H9 (cell line): Measurements from ENCODE around the gene CDADC1. TPM values are rescaled to one million over a fixed set of nuclear protein-coding genes. Genes with fewer than 3 reads are reported as not detected.

ENCODE experiments used
- DNase-seq: peaks from one replicate; pipeline ENCODE4 v3.0.0-alpha.2; 2017
- H2AFZ ChIP-seq: one replicate; pipeline ENCODE4 v1.6.1; 2013; ENCODE audit warnings: mild to moderate bottlenecking, low read length, control low read depth, moderate library complexity
- H2AK5ac ChIP-seq: 2 replicates; pipeline ENCODE4 v1.6.1; 2013; ENCODE audit warnings: low read length, control low read depth, mixed read lengths; ENCODE audit not compliant: insufficient read length
- H2BK120ac ChIP-seq: one replicate; pipeline ENCODE4 v1.6.1; 2013; ENCODE audit warnings: low read depth, mild to moderate bottlenecking, low read length, control low read depth, inconsistent platforms; ENCODE audit not compliant: poor library complexity, severe bottlenecking
- H2BK12ac ChIP-seq: 2 replicates; pipeline ENCODE4 v1.6.1; 2013; ENCODE audit warnings: low read length, control low read depth, mixed read lengths, low read depth; ENCODE audit not compliant: insufficient read length
- H2BK15ac ChIP-seq: 2 replicates; pipeline ENCODE4 v1.6.1; 2013; ENCODE audit warnings: low read depth, low read length, control low read depth
- H2BK20ac ChIP-seq: one replicate; pipeline ENCODE4 v1.6.1; 2013; ENCODE audit warnings: low read depth, mild to moderate bottlenecking, low read length, control low read depth, inconsistent platforms; ENCODE audit not compliant: poor library complexity, severe bottlenecking
- H2BK5ac ChIP-seq: 2 replicates; pipeline ENCODE4 v1.6.1; 2013; ENCODE audit warnings: low read length, control low read depth, mixed read lengths; ENCODE audit not compliant: insufficient read length
- H3K14ac ChIP-seq: 2 replicates; pipeline ENCODE4 v1.6.1; 2013; ENCODE audit warnings: low read length, control low read depth; ENCODE audit not compliant: insufficient read depth
- H3K18ac ChIP-seq: 2 replicates; pipeline ENCODE4 v1.6.1; 2013; ENCODE audit warnings: low read depth, mild to moderate bottlenecking, mixed read lengths, low read length, control low read depth; ENCODE audit not compliant: insufficient read length
- H3K23ac ChIP-seq: 2 replicates; pipeline ENCODE4 v1.6.1; 2013; ENCODE audit warnings: low read length, control low read depth, mixed read lengths, low read depth; ENCODE audit not compliant: insufficient read length
- H3K23me2 ChIP-seq: 2 replicates; pipeline ENCODE4 v1.6.1; 2013; ENCODE audit warnings: low read depth, mild to moderate bottlenecking, mixed read lengths, low read length, control low read depth; ENCODE audit not compliant: insufficient read length, poor library complexity, severe bottlenecking
- H3K27ac ChIP-seq: 2 replicates; pipeline ENCODE4 v1.5.1; 2013; ENCODE audit warnings: low read length, control low read depth, mixed read lengths, low read depth; ENCODE audit not compliant: insufficient read length
- H3K27me3 ChIP-seq: 2 replicates; pipeline ENCODE4 v1.6.1; 2013; ENCODE audit warnings: low read length, control low read depth, inconsistent platforms; ENCODE audit not compliant: insufficient read depth
- H3K4ac ChIP-seq: 2 replicates; pipeline ENCODE4 v1.6.1; 2013; ENCODE audit warnings: low read depth, mild to moderate bottlenecking, control low read depth, inconsistent platforms, low read length, moderate library complexity
- H3K4me1 ChIP-seq: 2 replicates; pipeline ENCODE4 v1.6.1; 2013; ENCODE audit warnings: low read length, control low read depth, inconsistent platforms; ENCODE audit not compliant: insufficient read depth
- H3K4me2 ChIP-seq: 2 replicates; pipeline ENCODE4 v1.6.1; 2013; ENCODE audit warnings: low read length, control low read depth, mixed read lengths; ENCODE audit not compliant: insufficient read length, insufficient read depth
- H3K56ac ChIP-seq: 2 replicates; pipeline ENCODE4 v1.6.1; 2013; ENCODE audit warnings: low read depth, mild to moderate bottlenecking, mixed read lengths, low read length, control low read depth; ENCODE audit not compliant: insufficient read length
- H3K79me1 ChIP-seq: 2 replicates; pipeline ENCODE4 v1.6.1; 2013; ENCODE audit warnings: low read depth, mild to moderate bottlenecking, moderate library complexity, low read length, control low read depth, inconsistent platforms; ENCODE audit not compliant: insufficient read depth, poor library complexity, severe bottlenecking
- H3K79me2 ChIP-seq: 2 replicates; pipeline ENCODE4 v1.6.1; 2013; ENCODE audit warnings: low read length, control low read depth, inconsistent platforms; ENCODE audit not compliant: insufficient read depth
- H3K9ac ChIP-seq: 2 replicates; pipeline ENCODE4 v1.6.1; 2013; ENCODE audit warnings: low read length, control low read depth, mixed read lengths; ENCODE audit not compliant: insufficient read length; ENCODE audit errors: extremely low read depth
- H3K9me3 ChIP-seq: one replicate; pipeline ENCODE4 v1.6.1; 2013; ENCODE audit warnings: low read depth, low read length, inconsistent platforms; ENCODE audit not compliant: control insufficient read depth
- H3T11ph ChIP-seq: one replicate; pipeline ENCODE4 v1.6.1; 2013; ENCODE audit warnings: mild to moderate bottlenecking, low read length, control low read depth, inconsistent platforms
- H4K20me1 ChIP-seq: one replicate; pipeline ENCODE4 v1.6.1; 2013; ENCODE audit not compliant: control insufficient read depth, insufficient read length, insufficient read depth
- H4K5ac ChIP-seq: 2 replicates; pipeline ENCODE4 v1.6.1; 2013; ENCODE audit warnings: low read depth, mild to moderate bottlenecking, mixed read lengths, low read length, control low read depth; ENCODE audit not compliant: insufficient read length
- H4K8ac ChIP-seq: replicated peaks from 2 replicates; pipeline ENCODE4 v1.6.1; 2013; ENCODE audit warnings: low read length, control low read depth, mixed read lengths, low read depth; ENCODE audit not compliant: insufficient read length
- H4K91ac ChIP-seq: 2 replicates; pipeline ENCODE4 v1.6.1; 2013; ENCODE audit warnings: low read depth, mild to moderate bottlenecking, moderate library complexity, mixed read lengths, low read length, control low read depth; ENCODE audit not compliant: insufficient read length
- H3K27ac Mint-ChIP-seq, 3 experiments: 2 replicates in 2 of 3; 3 replicates in 1 of 3; pipeline ENCODE4 v1.8.0; 2020 to 2021; ENCODE audit warnings: mixed read lengths in 3 of 3, mild to moderate bottlenecking in 1 of 3, moderate library complexity in 1 of 3
- H3K27me3 Mint-ChIP-seq: 2 replicates; pipeline ENCODE4 v1.8.0; 2021; ENCODE audit warnings: low read depth, mild to moderate bottlenecking, moderate library complexity, mixed read lengths
- H3K36me3 Mint-ChIP-seq, 3 experiments: 2 replicates in 2 of 3; 3 replicates in 1 of 3; pipeline ENCODE4 v1.8.0; 2020 to 2021; ENCODE audit warnings: low read depth in 3 of 3, mixed read lengths in 3 of 3; ENCODE audit not compliant: insufficient read depth in 1 of 3
- H3K4me1 Mint-ChIP-seq, 2 experiments: 2 replicates each; pipeline ENCODE4 v1.8.0; 2020; ENCODE audit warnings: mixed read lengths in 2 of 2
- H3K4me3 Mint-ChIP-seq, 2 experiments: 2 replicates in 1 of 2; 3 replicates in 1 of 2; pipeline ENCODE4 v1.8.0; 2020 to 2021; ENCODE audit warnings: mild to moderate bottlenecking in 2 of 2, mixed read lengths in 2 of 2, moderate library complexity in 1 of 2
- H3K9me3 Mint-ChIP-seq, 2 experiments: 2 replicates in 1 of 2; 3 replicates in 1 of 2; pipeline ENCODE4 v1.8.0; 2020; ENCODE audit warnings: mild to moderate bottlenecking in 2 of 2, mixed read lengths in 2 of 2, moderate library complexity in 1 of 2
- CTCF ChIP-seq: fragments of 200-600 bp; sonication (generic); conservative IDR thresholded peaks from 3 replicates; pipeline ENCODE4 v1.8.0; 2021; ENCODE audit warnings: antibody characterized with exemption, mild to moderate bottlenecking
- WGBS: extraction: QIAGEN DNeasy Blood & Tissue Kit; methylation state at CpG from one replicate; pipeline ENCODE4 v1.1.7; 2013; ENCODE audit warnings: missing lambda C conversion rate, low lambda C conversion rate, mixed read lengths; ENCODE audit not compliant: insufficient read length; ENCODE audit errors: extremely low coverage; 5-methylcytosine and 5-hydroxymethylcytosine counted together
- total RNA-seq: library from RNA; stranded (reverse); gene quantifications from 2 replicates; pipeline ENCODE4 v1.2.1, GENCODE V29; 2021

Gene CDADC1
- total RNA-seq, 1 experiment from 2014 or later, result 4.9 TPM

DNA sequence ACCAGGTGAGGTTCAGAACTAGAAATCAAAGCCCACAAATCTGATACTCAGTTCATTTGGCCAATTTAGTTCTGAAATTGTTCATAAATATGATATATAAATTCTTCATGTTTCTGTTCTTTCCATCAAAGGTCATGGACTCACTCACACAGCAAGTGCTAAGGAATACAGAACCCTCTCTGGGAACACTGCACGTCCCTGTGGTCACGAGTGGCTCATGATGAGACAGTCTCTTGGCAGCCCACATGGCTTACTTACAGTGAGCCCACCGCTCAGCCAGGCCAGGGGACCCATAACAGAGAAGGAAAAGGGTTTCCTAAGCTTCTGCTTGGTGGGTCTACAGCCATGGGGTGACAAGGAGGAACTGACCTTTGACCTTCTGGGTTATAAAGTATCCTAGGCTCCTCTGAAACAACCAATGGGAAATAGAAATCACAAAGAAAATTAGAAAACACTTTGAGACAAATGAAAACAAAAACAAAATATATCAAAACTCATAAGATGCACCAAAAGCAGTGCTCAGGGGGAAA, 67.4 kb downstream of the CDADC1 start:
- Histone ChIP-seq H3K56ac (no peak overlapping the region), H3K79me1 (no peaks in the 10 kb centered on the region), H4K5ac (no peak overlapping the region), H2BK20ac (no peak overlapping the region), H3K23me2 (no peaks in the 10 kb centered on the region), H3K14ac (no peak overlapping the region), H2BK5ac (no peak overlapping the region), H2AK5ac (no peak overlapping the region), H3K23ac (no peak overlapping the region), H3K27ac (no peak overlapping the region), H3T11ph (no peak overlapping the region), H2BK15ac (no peak overlapping the region), H2AFZ (no peak overlapping the region), H3K27me3 (no peaks in the 10 kb centered on the region), H3K4me1 (no peaks in the 10 kb centered on the region), H4K8ac (no peak overlapping the region), H2BK12ac (no peak overlapping the region), H3K18ac (no peak overlapping the region), H3K4ac (no peak overlapping the region), H4K20me1 (no peaks in the 10 kb centered on the region), H4K91ac (no peak overlapping the region), H3K9me3 (no peaks in the 10 kb centered on the region), H2BK120ac (no peak overlapping the region), H3K79me2 (no peaks in the 10 kb centered on the region), H3K9ac (no peak overlapping the region), H3K4me2 (no peak overlapping the region)
- Mint-ChIP-seq H3K27me3 (no peaks in the 10 kb centered on the region), H3K27ac (no peak overlapping the region; a peak in 1 of 7 replicates), H3K4me1 (peaks cover 3 to 9% of the 10 kb centered on the region in 2 experiments; a peak in 3 of 4 replicates), H3K36me3 (no peaks in the 10 kb centered on the region), H3K9me3 (no peaks in the 10 kb centered on the region), H3K4me3 (no peak overlapping the region)
- no peak for DNase-seq
- no peak for TF ChIP-seq CTCF
- WGBS, result no CpG with 5 or more reads among the region's 3 CpGs
